Stimulated activated memory B cell treated with anti-CD40 and anti-IgM and Interleukin-4, amounts not matched to agents 10 μg/mL and 1 μg/mL and 100 μg/mL, for 72 hours (primary cell): ENCODE results near the gene FGR.

Source experiments
- ATAC-seq: fragments of 150-1000 bp; cut with Tn5 transposase; 2 replicates; pipeline ENCODE4 v1.10.0; 2021
- H3K27ac Mint-ChIP-seq: one replicate; pipeline ENCODE4 v1.8.0; 2022; ENCODE audit warnings: mild to moderate bottlenecking, mixed read lengths
- H3K27me3 Mint-ChIP-seq: one replicate; pipeline ENCODE4 v1.8.0; 2022; ENCODE audit warnings: mixed read lengths
- H3K36me3 Mint-ChIP-seq: one replicate; pipeline ENCODE4 v1.8.0; 2022; ENCODE audit warnings: mixed read lengths
- H3K4me1 Mint-ChIP-seq: one replicate; pipeline ENCODE4 v1.8.0; 2022; ENCODE audit warnings: mixed read lengths
- H3K4me3 Mint-ChIP-seq: one replicate; pipeline ENCODE4 v1.8.0; 2022; ENCODE audit warnings: mild to moderate bottlenecking, moderate library complexity, mixed read lengths
- H3K9me3 Mint-ChIP-seq: one replicate; pipeline ENCODE4 v1.8.0; 2022; ENCODE audit warnings: mixed read lengths

The FGR gene

GRCh38 chr1:27569088-27569460 is 65.9 kb downstream of the FGR start:
- Mint-ChIP-seq H3K4me3 (peak overlapping the region; percentile 68), H3K36me3 (no peaks in the 10 kb centered on the region), H3K27ac (peak overlapping the region; percentile 50), H3K27me3 (no peaks in the 10 kb centered on the region), H3K4me1 (peaks cover 59% of the 10 kb centered on the region), H3K9me3 (no peaks in the 10 kb centered on the region)
- peak; percentile 2 for ATAC-seq

- Mint-ChIP-seq H3K27me3 (no peaks in the 10 kb centered on the region), H3K4me1 (peaks cover 59% of the 10 kb centered on the region), H3K4me3 (peak overlapping the region; percentile 68), H3K27ac (peak overlapping the region; percentile 50), H3K9me3 (no peaks in the 10 kb centered on the region), H3K36me3 (no peaks in the 10 kb centered on the region)
- peak; percentile 94 for ATAC-seq
Measured at GRCh38 chr1:27568300-27569087, 66.5 kb downstream of the FGR start.

- Mint-ChIP-seq H3K27me3 (no peaks in the 10 kb centered on the region), H3K9me3 (no peaks in the 10 kb centered on the region), H3K4me3 (peak overlapping the region; percentile 65), H3K27ac (no peak overlapping the region), H3K36me3 (no peaks in the 10 kb centered on the region), H3K4me1 (peaks cover 59% of the 10 kb centered on the region)
- no peak for ATAC-seq
Measured at GRCh38 chr1:27567971-27568299, 67.0 kb downstream of the FGR start.

GRCh38 chr1:27567146-27567526 is 67.8 kb downstream of the FGR start:
- H3K36me3 Mint-ChIP-seq, result no peaks in the 10 kb centered on the region
- H3K27me3 Mint-ChIP-seq, result no peaks in the 10 kb centered on the region
- no peaks in the 10 kb centered on the region for H3K9me3 Mint-ChIP-seq
- no peak overlapping the region for H3K4me3 Mint-ChIP-seq
- H3K27ac Mint-ChIP-seq, result no peak overlapping the region
- peaks cover 59% of the 10 kb centered on the region for H3K4me1 Mint-ChIP-seq
- ATAC-seq, result no peak

GRCh38 chr1:27566462-27567145 is 68.4 kb downstream of the FGR start:
- Mint-ChIP-seq H3K4me3 (no peak overlapping the region), H3K36me3 (no peaks in the 10 kb centered on the region), H3K9me3 (no peaks in the 10 kb centered on the region), H3K27me3 (no peaks in the 10 kb centered on the region), H3K4me1 (peaks cover 61% of the 10 kb centered on the region), H3K27ac (no peak overlapping the region)
- no peak for ATAC-seq

- no peaks in the 10 kb centered on the region for H3K36me3 Mint-ChIP-seq
- H3K9me3 Mint-ChIP-seq, result no peaks in the 10 kb centered on the region
- H3K27me3 Mint-ChIP-seq, result no peaks in the 10 kb centered on the region
- no peak overlapping the region for H3K4me3 Mint-ChIP-seq
- H3K27ac Mint-ChIP-seq, result no peak overlapping the region
- ATAC-seq, result no peak
- peaks cover 72% of the 10 kb centered on the region for H3K4me1 Mint-ChIP-seq
Measured at GRCh38 chr1:27564710-27565649, 70.0 kb downstream of the FGR start.

GRCh38 chr1:27563591-27564471 is 71.2 kb downstream of the FGR start:
- Mint-ChIP-seq H3K27ac (peak overlapping the region; percentile 53), H3K36me3 (no peaks in the 10 kb centered on the region), H3K9me3 (no peaks in the 10 kb centered on the region), H3K4me1 (peaks cover 64% of the 10 kb centered on the region), H3K27me3 (no peaks in the 10 kb centered on the region), H3K4me3 (no peak overlapping the region)
- no peak for ATAC-seq

- Mint-ChIP-seq H3K4me1 (peaks cover 60% of the 10 kb centered on the region), H3K27ac (peak overlapping the region; percentile 53), H3K36me3 (no peaks in the 10 kb centered on the region), H3K27me3 (no peaks in the 10 kb centered on the region), H3K4me3 (no peak overlapping the region), H3K9me3 (no peaks in the 10 kb centered on the region)
- no peak for ATAC-seq
Measured at GRCh38 chr1:27563341-27563590, 71.7 kb downstream of the FGR start.

GRCh38 chr1:27562534-27563340 is 72.2 kb downstream of the FGR start:
- H3K36me3 Mint-ChIP-seq, result no peaks in the 10 kb centered on the region
- H3K27me3 Mint-ChIP-seq, result no peaks in the 10 kb centered on the region
- H3K9me3 Mint-ChIP-seq, result no peaks in the 10 kb centered on the region
- H3K4me1 Mint-ChIP-seq, result peaks cover 58% of the 10 kb centered on the region
- H3K4me3 Mint-ChIP-seq, result no peak overlapping the region
- H3K27ac Mint-ChIP-seq, result no peak overlapping the region
- peak; percentile 20 for ATAC-seq
